Endothelial cell of umbilical vein (primary cell): ENCODE results near the gene ENKUR. TPM values are rescaled to one million over a fixed set of nuclear protein-coding genes. Genes with fewer than 3 reads are reported as not detected.

Experiments used
- BruUV-seq: library from RNA; stranded (reverse); fragments of 400-500 nt; replicated peaks from 2 replicates; lab custom pipeline; 2021; lab: Mats Ljungman, UMichigan
- CTCF ChIA-PET: fragments of 300-600, 350-600 bp; sonication (Branson Sonifier 250); formaldehyde crosslinking; loops from one replicate; lab custom pipeline; 2021; ENCODE audit warnings: antibody characterized with exemption, inconsistent platforms; lab: Charles Lee
- POLR2A ChIA-PET: fragments of 300-600, 350-600 bp; sonication (Branson Sonifier 250); formaldehyde crosslinking; loops from one replicate; lab custom pipeline; 2021; ENCODE audit warnings: antibody characterized with exemption, inconsistent platforms; lab: Charles Lee
- DNase-seq: peaks from one replicate; pipeline ENCODE4 v3.0.0-alpha.2; 2011; ENCODE audit warnings: low read depth, low spot score
- FAIRE-seq: peaks from 2 replicates; lab custom pipeline; 2011; peaks lifted over from hg19 to GRCh38; lab: Jason Lieb, UNC
- H2AFZ ChIP-seq: 2 replicates; pipeline ENCODE4 v1.6.0; 2012; ENCODE audit warnings: low read depth, low read length, control low read depth, inconsistent platforms
- H3K27ac ChIP-seq: 2 replicates; pipeline ENCODE4 v1.5.1; 2011; ENCODE audit warnings: low read depth, mild to moderate bottlenecking, control low read depth, low read length, moderate library complexity; ENCODE audit not compliant: insufficient read depth
- H3K27me3 ChIP-seq, 2 experiments: 2 replicates each; pipeline versions ENCODE4 v1.6.0 to v1.6.1; 2011; ENCODE audit warnings: low read length in 2 of 2, mixed read lengths in 1 of 2; ENCODE audit not compliant: control insufficient read depth in 2 of 2, insufficient read depth in 2 of 2
- H3K36me3 ChIP-seq, 2 experiments: 2 replicates in 1 of 2; 3 replicates in 1 of 2; pipeline ENCODE4 v1.5.1; 2011; ENCODE audit warnings: low read length in 2 of 2, mild to moderate bottlenecking in 1 of 2, moderate library complexity in 1 of 2; ENCODE audit not compliant: control insufficient read depth in 2 of 2, insufficient read depth in 2 of 2; ENCODE audit errors: extremely low read depth in 1 of 2
- H3K4me1 ChIP-seq: 3 replicates; pipeline ENCODE4 v1.5.1; 2011; ENCODE audit warnings: mild to moderate bottlenecking, low read length; ENCODE audit not compliant: control insufficient read depth, insufficient read depth; ENCODE audit errors: extremely low read depth
- H3K4me2 ChIP-seq: 2 replicates; pipeline ENCODE4 v1.6.1; 2011; ENCODE audit warnings: low read length, control low read depth, mixed read lengths; ENCODE audit not compliant: insufficient read depth
- H3K4me3 ChIP-seq, 3 experiments: fragments of 200-600 bp in 1 of 3; sonication (generic), shearing (Covaris generic) in 1 of 3; replicated peaks in 1 of 3; 2 replicates each; pipeline ENCODE4 v1.5.1; 2011 to 2016; ENCODE audit warnings: control low read depth in 3 of 3, low read length in 3 of 3, mild to moderate bottlenecking in 2 of 3, inconsistent platforms in 1 of 3, low read depth in 1 of 3, moderate library complexity in 1 of 3; ENCODE audit not compliant: insufficient read depth in 1 of 3
- H3K79me2 ChIP-seq: 2 replicates; pipeline ENCODE4 v1.6.0; 2012; ENCODE audit warnings: low read length, inconsistent platforms; ENCODE audit not compliant: control insufficient read depth, insufficient read depth
- H3K9ac ChIP-seq: replicated peaks from 2 replicates; pipeline ENCODE3; 2011; ENCODE audit warnings: low read length, control low read depth; ENCODE audit not compliant: insufficient read depth; ENCODE audit errors: extremely low read depth
- H3K9me1 ChIP-seq: replicated peaks from 3 replicates; pipeline ENCODE4 v1.6.0; 2011; ENCODE audit warnings: mild to moderate bottlenecking, low read length; ENCODE audit not compliant: control insufficient read depth, insufficient read depth; ENCODE audit errors: extremely low read depth
- H3K9me3 ChIP-seq: replicated peaks from 2 replicates; pipeline ENCODE4 v1.5.1; 2012; ENCODE audit warnings: low read length, inconsistent platforms; ENCODE audit not compliant: control insufficient read depth, insufficient read depth
- H4K20me1 ChIP-seq: replicated peaks from 2 replicates; pipeline ENCODE3; 2011; ENCODE audit warnings: mild to moderate bottlenecking, low read length; ENCODE audit not compliant: control insufficient read depth, insufficient read depth; ENCODE audit errors: extremely low read depth
- EZH2 ChIP-seq: IDR thresholded peaks from 2 replicates; pipeline ENCODE4 v1.6.1; 2012; ENCODE audit warnings: borderline replicate concordance, low read depth, mild to moderate bottlenecking, moderate library complexity, low read length, inconsistent platforms; ENCODE audit not compliant: severe bottlenecking
- FOS ChIP-seq: IDR thresholded peaks from 2 replicates; pipeline ENCODE4 v1.6.1; 2011; ENCODE audit warnings: mild to moderate bottlenecking, low read length, moderate library complexity, borderline replicate concordance; ENCODE audit not compliant: insufficient read depth
- GATA2 ChIP-seq: IDR thresholded peaks from 2 replicates; pipeline ENCODE4 v1.7.0; 2011; ENCODE audit warnings: low read depth, mild to moderate bottlenecking, moderate library complexity, mixed read lengths, low read length; ENCODE audit not compliant: insufficient read length, insufficient read depth
- JUN ChIP-seq: IDR thresholded peaks from 2 replicates; pipeline ENCODE4 v1.6.1; 2011; ENCODE audit warnings: borderline replicate concordance, low read depth; ENCODE audit not compliant: insufficient read length, insufficient read depth
- MYC ChIP-seq: IDR thresholded peaks from one replicate; pipeline ENCODE4 v1.6.1; 2011; ENCODE audit warnings: mild to moderate bottlenecking, low read depth, low read length
- POLR2A ChIP-seq: IDR thresholded peaks from 2 replicates; pipeline ENCODE4 v1.6.1; 2012; ENCODE audit warnings: low read depth, mild to moderate bottlenecking, control low read depth, low read length
- POLR2AphosphoS5 ChIP-seq: IDR thresholded peaks from 2 replicates; pipeline ENCODE4 v1.6.1; 2012; ENCODE audit warnings: low read depth, mild to moderate bottlenecking, control low read depth, low read length, moderate library complexity; ENCODE audit not compliant: insufficient read depth
- dilution Hi-C: fragments of 300-500 bp; cut with MboI; formaldehyde crosslinking; loops from one replicate; pipeline ENCODE4 v1.15.0; 2019; ENCODE audit warnings: low sequenced_read_pairs; ENCODE audit not compliant: extremely low pct_ligation_motif_present
- intact Hi-C: fragments of 100-400 bp; cut with micrococcal nuclease; formaldehyde crosslinking; loops from one replicate; pipeline ENCODE4 v1.10.0; 2022
- polyA plus RNA-seq, 4 experiments: library from polyadenylated mRNA; depleted of rRNA in 3 of 4; stranded (reverse) in 3 of 4; unstranded in 1 of 4; fragments of >200 nt; gene quantifications; 2 replicates each; pipeline versions ENCODE4 v1.2.1 to v1.2.3, GENCODE V29; 2011 to 2012; ENCODE audit warnings: missing spikeins in 1 of 4
- total RNA-seq: library from RNA; stranded (reverse); gene quantifications from 2 replicates; pipeline ENCODE4 v1.2.3, GENCODE V29; 2021
- TF ChIP-seq, protein P1 (sequence below): IDR thresholded peaks from 2 replicates; pipeline ENCODE4 v1.6.1; 2011; ENCODE audit not compliant: insufficient read depth, insufficient read length
- TF ChIP-seq, protein P2 (sequence below), 2 donors: IDR thresholded peaks; 1 replicate in 1 of 2; 2 replicates in 1 of 2; pipeline ENCODE4 v1.5.1; 2011; ENCODE audit warnings: low read length in 2 of 2, mild to moderate bottlenecking in 2 of 2, moderate library complexity in 2 of 2, control low read depth in 1 of 2, inconsistent platforms in 1 of 2, low read depth in 1 of 2; ENCODE audit not compliant: insufficient read depth in 1 of 2; ENCODE audit errors: extremely low read depth in 1 of 2

The ENKUR gene
- total and polyA plus RNA-seq, 2 donors (not counting 3 experiments of a cell fraction or from before 2014, with no cell fraction given), result 0.07 to 0.35 TPM

DNA sequence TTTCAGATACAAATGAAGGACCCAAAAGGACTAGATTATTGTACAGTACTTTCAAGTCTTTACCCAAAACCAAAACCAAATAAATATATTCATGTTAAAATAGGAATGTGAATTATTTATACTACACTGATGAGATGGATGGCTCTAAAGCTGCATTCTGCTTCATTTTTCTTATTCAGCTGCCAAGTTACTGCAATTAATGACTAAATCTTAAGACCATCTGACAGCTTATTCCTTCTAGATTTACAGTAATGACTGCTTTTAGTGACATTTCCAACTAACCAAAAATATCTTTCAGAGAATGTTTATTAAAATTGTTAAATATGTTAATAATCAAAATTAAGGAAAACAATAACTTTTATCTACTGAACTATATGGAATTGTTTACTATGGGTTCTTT, 20.9 kb downstream of the ENKUR start:
- ChIA-PET CTCF (interaction anchor here (1.3 kb wide), 1 partner anchor 377 kb away, joined by 3 read pairs; no protein-coding TSS in a partner anchor), POLR2A (no interaction called here)
- Histone ChIP-seq H3K4me3 (no peak overlapping the region), H3K4me1 (no peaks in the 10 kb centered on the region), H4K20me1 (no peaks in the 10 kb centered on the region), H3K27me3 (no peaks in the 10 kb centered on the region), H3K9me1 (no peaks in the 10 kb centered on the region), H3K79me2 (no peaks in the 10 kb centered on the region), H2AFZ (no peak overlapping the region), H3K9me3 (no peaks in the 10 kb centered on the region), H3K4me2 (no peak overlapping the region), H3K27ac (no peak overlapping the region), H3K36me3 (no peaks in the 10 kb centered on the region), H3K9ac (no peak overlapping the region)
- TF ChIP-seq GATA2 (no peak), FOS (no peak), EZH2 (no peak), MYC (no peak), JUN (no peak), POLR2A (no peak), POLR2AphosphoS5 (no peak)
- TF ChIP-seq, protein P1, sequence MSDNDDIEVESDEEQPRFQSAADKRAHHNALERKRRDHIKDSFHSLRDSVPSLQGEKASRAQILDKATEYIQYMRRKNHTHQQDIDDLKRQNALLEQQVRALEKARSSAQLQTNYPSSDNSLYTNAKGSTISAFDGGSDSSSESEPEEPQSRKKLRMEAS, result no peak
- TF ChIP-seq, protein P2, sequence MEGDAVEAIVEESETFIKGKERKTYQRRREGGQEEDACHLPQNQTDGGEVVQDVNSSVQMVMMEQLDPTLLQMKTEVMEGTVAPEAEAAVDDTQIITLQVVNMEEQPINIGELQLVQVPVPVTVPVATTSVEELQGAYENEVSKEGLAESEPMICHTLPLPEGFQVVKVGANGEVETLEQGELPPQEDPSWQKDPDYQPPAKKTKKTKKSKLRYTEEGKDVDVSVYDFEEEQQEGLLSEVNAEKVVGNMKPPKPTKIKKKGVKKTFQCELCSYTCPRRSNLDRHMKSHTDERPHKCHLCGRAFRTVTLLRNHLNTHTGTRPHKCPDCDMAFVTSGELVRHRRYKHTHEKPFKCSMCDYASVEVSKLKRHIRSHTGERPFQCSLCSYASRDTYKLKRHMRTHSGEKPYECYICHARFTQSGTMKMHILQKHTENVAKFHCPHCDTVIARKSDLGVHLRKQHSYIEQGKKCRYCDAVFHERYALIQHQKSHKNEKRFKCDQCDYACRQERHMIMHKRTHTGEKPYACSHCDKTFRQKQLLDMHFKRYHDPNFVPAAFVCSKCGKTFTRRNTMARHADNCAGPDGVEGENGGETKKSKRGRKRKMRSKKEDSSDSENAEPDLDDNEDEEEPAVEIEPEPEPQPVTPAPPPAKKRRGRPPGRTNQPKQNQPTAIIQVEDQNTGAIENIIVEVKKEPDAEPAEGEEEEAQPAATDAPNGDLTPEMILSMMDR (IDR thresholded peaks at IDR 0.05; ENCODE audit: extremely low read depth in 1 of 2, insufficient read depth in 1 of 2, low read depth in 1 of 2, low read length in 2 of 2), result no peak
- FAIRE-seq (no peak), DNase-seq (no peak)
- intact Hi-C loops (no loop called here), dilution Hi-C loops (no loop called here)
- BruUV-seq, result no TSS peak
